ENCODE measurements around the gene PLEKHM3. TPM values are rescaled to one million over a fixed set of nuclear protein-coding genes. Genes with fewer than 3 reads are reported as not detected.

Gene PLEKHM3
- total and polyA plus RNA-seq, 2 donors (not counting 3 experiments of a cell fraction or from before 2014, with no cell fraction given), result 3.1 to 9.1 TPM

GRCh38 chr2:208042450-208042849 lies 17.1 kb upstream of the PLEKHM3 start:
- H3K4me2 ChIP-seq (ENCODE audit: insufficient read depth, low read length), result no peak overlapping the region
- FAIRE-seq, result no peak
- H3K9me1 ChIP-seq (replicated peaks; ENCODE audit: control insufficient read depth, extremely low read depth, insufficient read depth, low read length), result no peaks in the 10 kb centered on the region
- no peak overlapping the region for H2AFZ ChIP-seq (ENCODE audit: low read depth, low read length)
- dilution Hi-C loops (cut with MboI; ENCODE audit: extremely low pct_ligation_motif_present, low sequenced_read_pairs), result no loop called here
- POLR2A ChIA-PET, result no interaction called here
- no TSS peak for BruUV-seq (replicated peaks)
- H4K20me1 ChIP-seq (replicated peaks; ENCODE audit: control insufficient read depth, extremely low read depth, insufficient read depth, low read length), result no peaks in the 10 kb centered on the region
- no peak overlapping the region for H3K27ac ChIP-seq (ENCODE audit: insufficient read depth, low read depth, low read length)
- TF ChIP-seq MAX (IDR thresholded peaks at IDR 0.05; ENCODE audit: insufficient read depth, insufficient read length) (no peak), GATA2 (IDR thresholded peaks at IDR 0.05; ENCODE audit: insufficient read depth, insufficient read length, low read depth, low read length) (no peak), JUN (IDR thresholded peaks at IDR 0.05; ENCODE audit: borderline replicate concordance, insufficient read depth, insufficient read length, low read depth) (no peak), CTCF (IDR thresholded peaks at IDR 0.05; ENCODE audit: extremely low read depth in 1 of 2, insufficient read depth in 1 of 2, low read depth in 1 of 2, low read length in 2 of 2) (no peak), POLR2AphosphoS5 (IDR thresholded peaks at IDR 0.05; ENCODE audit: insufficient read depth, low read depth, low read length) (no peak), EZH2 (IDR thresholded peaks at IDR 0.05; ENCODE audit: borderline replicate concordance, low read depth, low read length, severe bottlenecking) (no peak), MYC (IDR thresholded peaks at IDR 0.05; ENCODE audit: low read depth, low read length) (no peak), FOS (IDR thresholded peaks at IDR 0.05; ENCODE audit: borderline replicate concordance, insufficient read depth, low read length) (no peak), POLR2A (IDR thresholded peaks at IDR 0.05; ENCODE audit: low read depth, low read length) (no peak)
- H3K79me2 ChIP-seq (ENCODE audit: control insufficient read depth, insufficient read depth, low read length), result no peaks in the 10 kb centered on the region
- no peak for DNase-seq (ENCODE audit: low read depth, low spot score)
- no peaks in the 10 kb centered on the region for H3K9me3 ChIP-seq (replicated peaks; ENCODE audit: control insufficient read depth, insufficient read depth, low read length)
- H3K36me3 ChIP-seq (ENCODE audit: control insufficient read depth in 2 of 2, extremely low read depth in 1 of 2, insufficient read depth in 2 of 2, low read length in 2 of 2), result no peaks in the 10 kb centered on the region
- peaks cover 0 to 3% of the 10 kb centered on the region in 2 experiments for H3K27me3 ChIP-seq (ENCODE audit: control insufficient read depth in 2 of 2, insufficient read depth in 2 of 2, low read length in 2 of 2)
- intact Hi-C loops (cut with micrococcal nuclease), result no loop called here
- CTCF ChIA-PET, result interaction anchor here (0.8 to 6.3 kb wide), 5 partner anchors 9 to 417 kb away, joined by 3 to 217 read pairs (median 3); partner anchors contain the start of gene METTL21A
- H3K4me3 ChIP-seq (replicated peaks in 1 of 3; ENCODE audit: insufficient read depth in 1 of 3, low read depth in 1 of 3, low read length in 3 of 3), result no peak overlapping the region
- no peaks in the 10 kb centered on the region for H3K4me1 ChIP-seq (ENCODE audit: control insufficient read depth, extremely low read depth, insufficient read depth, low read length)
- no peak overlapping the region for H3K9ac ChIP-seq (replicated peaks; ENCODE audit: extremely low read depth, insufficient read depth, low read length)
